Peyer's patch (tissue), 4 donors: ENCODE measurements around the gene CNN2. TPM values are rescaled to one million over a fixed set of nuclear protein-coding genes. Genes with fewer than 3 reads are reported as not detected.

Source experiments
- DNase-seq, 3 donors: peaks; one replicate each; pipeline ENCODE4 v3.0.0-alpha.2; 2017 to 2019
- H3K27ac ChIP-seq, 4 donors: fragments of 200-600 bp; sonication (generic); one replicate each; pipeline ENCODE4 v1.5.1; 2016 to 2019
- H3K27me3 ChIP-seq, 2 donors: fragments of 200-600 bp; sonication (generic); one replicate each; pipeline ENCODE4 v1.5.1; 2019
- H3K36me3 ChIP-seq, 3 donors: fragments of 200-600 bp; sonication (generic); one replicate each; pipeline ENCODE4 v1.5.1; 2016 to 2019
- H3K4me1 ChIP-seq, 4 donors: fragments of 200-600 bp; sonication (generic); one replicate each; pipeline ENCODE4 v1.5.1; 2016 to 2019
- H3K4me3 ChIP-seq, 4 donors: fragments of 200-600 bp; sonication (generic); 1 replicate in 3 of 4; 2 replicates in 1 of 4; pipeline ENCODE4 v1.5.1; 2016 to 2019; ENCODE audit warnings: mild to moderate bottlenecking in 1 of 4
- H3K9me3 ChIP-seq, 4 donors: fragments of 200-600 bp; sonication (generic); one replicate each; pipeline ENCODE4 v1.5.1; 2016 to 2019; ENCODE audit warnings: mild to moderate bottlenecking in 1 of 4
- CTCF ChIP-seq, 6 experiments: fragments of 450-650 bp in 4 of 6; fragments of 200-600 bp in 2 of 6; sonication (generic) in 1 of 6; IDR thresholded peaks; one replicate each; pipeline ENCODE4 v1.5.1; 2017 to 2019; ENCODE audit warnings: antibody characterized with exemption in 6 of 6, mild to moderate bottlenecking in 3 of 6, moderate library complexity in 1 of 6
- POLR2A ChIP-seq, 2 donors: fragments of 450-650 bp; IDR thresholded peaks; one replicate each; pipeline ENCODE4 v1.5.1; 2017; ENCODE audit warnings: antibody characterized with exemption in 2 of 2, mild to moderate bottlenecking in 2 of 2, moderate library complexity in 2 of 2
- total RNA-seq, 4 donors: library from RNA; depleted of rRNA; stranded (reverse); fragments of >200 nt; gene quantifications; one replicate each; pipeline ENCODE4 v1.1.0, GENCODE V29; 2016

Gene CNN2
- total RNA-seq, 4 donors from 2014 or later: 20.6 to 47.0 (median 22.6) TPM

GRCh38 chr19:1061987-1062386 lies 35.6 kb downstream of the CNN2 start:
- Histone ChIP-seq H3K9me3 (peaks cover 0 to 10% (median 0%) of the 10 kb centered on the region in 4 donors), H3K36me3 (no peaks in the 10 kb centered on the region), H3K4me3 (no peak overlapping the region), H3K27me3 (peaks cover 0 to 6% of the 10 kb centered on the region in 2 donors), H3K4me1 (peaks cover 0 to 30% (median 24%) of the 10 kb centered on the region in 4 donors), H3K27ac (no peak overlapping the region)
- DNase-seq: no peak
- no peak for TF ChIP-seq CTCF (IDR thresholded peaks at IDR 0.05)
- TF ChIP-seq POLR2A (IDR thresholded peaks at IDR 0.05): no peak

GRCh38 chr19:1062387-1063029 lies 36.1 kb downstream of the CNN2 start:
- H3K27ac ChIP-seq: no peak overlapping the region
- H3K9me3 ChIP-seq: peaks cover 0 to 7% (median 0%) of the 10 kb centered on the region in 4 donors
- H3K4me1 ChIP-seq: peaks cover 0 to 35% (median 25%) of the 10 kb centered on the region in 4 donors
- H3K4me3 ChIP-seq: no peak overlapping the region
- peaks cover 0 to 11% of the 10 kb centered on the region in 2 donors for H3K27me3 ChIP-seq
- TF ChIP-seq CTCF (IDR thresholded peaks at IDR 0.05) (no peak), POLR2A (IDR thresholded peaks at IDR 0.05) (no peak)
- no peak for DNase-seq
- no peaks in the 10 kb centered on the region for H3K36me3 ChIP-seq

GRCh38 chr19:1063030-1063908 lies 36.9 kb downstream of the CNN2 start:
- Histone ChIP-seq H3K9me3 (peaks cover 0 to 7% (median 0%) of the 10 kb centered on the region in 4 donors), H3K4me3 (no peak overlapping the region), H3K4me1 (peaks cover 0 to 36% (median 25%) of the 10 kb centered on the region in 4 donors), H3K36me3 (no peaks in the 10 kb centered on the region), H3K27ac (no peak overlapping the region), H3K27me3 (peaks cover 0 to 17% of the 10 kb centered on the region in 2 donors)
- TF ChIP-seq POLR2A (IDR thresholded peaks at IDR 0.05) (no peak), CTCF (IDR thresholded peaks at IDR 0.05) (no peak)
- DNase-seq: no peak

- Histone ChIP-seq H3K36me3 (no peaks in the 10 kb centered on the region), H3K27me3 (peaks cover 0 to 21% of the 10 kb centered on the region in 2 donors), H3K27ac (no peak overlapping the region), H3K4me3 (no peak overlapping the region), H3K9me3 (no peaks in the 10 kb centered on the region), H3K4me1 (peaks cover 0 to 40% (median 25%) of the 10 kb centered on the region in 4 donors)
- TF ChIP-seq POLR2A (IDR thresholded peaks at IDR 0.05): no peak
- no peak for TF ChIP-seq CTCF (IDR thresholded peaks at IDR 0.05)
- DNase-seq: no peak
These were observed 37.7 kb downstream of the CNN2 start for GRCh38 chr19:1063909-1064660.
